GM18909 (cell line): ENCODE results near the gene RPN1.
"Not testable (repeated sequence)": the region's sequence is repeated elsewhere in the genome, so short reads cannot be mapped to it uniquely, and the experiment has no call there.

Source experiments
- ATAC-seq: cut with Tn5 transposase; IDR thresholded peaks from one replicate; pipeline ENCODE4 v1.9.1; 2021; ENCODE audit warnings: mild to moderate bottlenecking; ENCODE audit not compliant: unreplicated experiment, poor library complexity

RPN1 gene

GRCh38 chr3:128653383-128653992, 2.9 kb upstream of the RPN1 start:
- ATAC-seq, result not testable (repeated sequence)

GRCh38 chr3:128648940-128649663, 1.5 kb downstream of the RPN1 start:
- no peak for ATAC-seq

GRCh38 chr3:128648402-128648801, 2.2 kb downstream of the RPN1 start:
- ATAC-seq, result no peak

GRCh38 chr3:128647307-128647706, 3.3 kb downstream of the RPN1 start:
- ATAC-seq, result no peak

GRCh38 chr3:128634075-128634611, 16.5 kb downstream of the RPN1 start:
- no peak for ATAC-seq

- ATAC-seq, result no peak
Measured at GRCh38 chr3:128632301-128632700, 18.3 kb downstream of the RPN1 start.

- ATAC-seq, result no peak
Measured at GRCh38 chr3:128629936-128630335, 20.7 kb downstream of the RPN1 start.

- no peak for ATAC-seq
Measured at GRCh38 chr3:128625409-128625945, 25.1 kb downstream of the RPN1 start.

- no peak for ATAC-seq
Measured at GRCh38 chr3:128624526-128625138, 26.0 kb downstream of the RPN1 start.

GRCh38 chr3:128623762-128624176, 26.8 kb downstream of the RPN1 start:
- no peak for ATAC-seq

- ATAC-seq, result no peak
Measured at GRCh38 chr3:128621931-128622330, 28.7 kb downstream of the RPN1 start.

- no peak for ATAC-seq
Measured at GRCh38 chr3:128621234-128621633, 29.4 kb downstream of the RPN1 start.

GRCh38 chr3:128620268-128620691, 30.3 kb downstream of the RPN1 start:
- ATAC-seq, result no peak

GRCh38 chr3:128619146-128619890, 31.3 kb downstream of the RPN1 start:
- no peak for ATAC-seq

GRCh38 chr3:128618398-128618726, 32.3 kb downstream of the RPN1 start:
- ATAC-seq, result no peak

- ATAC-seq, result peak; percentile 82
Measured at GRCh38 chr3:128617557-128618397, 32.8 kb downstream of the RPN1 start.

GRCh38 chr3:128617270-128617556, 33.4 kb downstream of the RPN1 start:
- ATAC-seq, result no peak

GRCh38 chr3:128616516-128617269, 33.9 kb downstream of the RPN1 start:
- no peak for ATAC-seq

GRCh38 chr3:128614076-128614475, 36.5 kb downstream of the RPN1 start:
- ATAC-seq, result no peak
